GM18520 (cell line): ENCODE data around the gene TRAK2.
"Not testable (repeated sequence)": the region's sequence is repeated elsewhere in the genome, so short reads cannot be mapped to it uniquely, and the experiment has no call there.

ENCODE experiments used
- ATAC-seq: cut with Tn5 transposase; IDR thresholded peaks from one replicate; pipeline ENCODE4 v1.9.1; 2021; ENCODE audit not compliant: unreplicated experiment

TRAK2 gene

DNA sequence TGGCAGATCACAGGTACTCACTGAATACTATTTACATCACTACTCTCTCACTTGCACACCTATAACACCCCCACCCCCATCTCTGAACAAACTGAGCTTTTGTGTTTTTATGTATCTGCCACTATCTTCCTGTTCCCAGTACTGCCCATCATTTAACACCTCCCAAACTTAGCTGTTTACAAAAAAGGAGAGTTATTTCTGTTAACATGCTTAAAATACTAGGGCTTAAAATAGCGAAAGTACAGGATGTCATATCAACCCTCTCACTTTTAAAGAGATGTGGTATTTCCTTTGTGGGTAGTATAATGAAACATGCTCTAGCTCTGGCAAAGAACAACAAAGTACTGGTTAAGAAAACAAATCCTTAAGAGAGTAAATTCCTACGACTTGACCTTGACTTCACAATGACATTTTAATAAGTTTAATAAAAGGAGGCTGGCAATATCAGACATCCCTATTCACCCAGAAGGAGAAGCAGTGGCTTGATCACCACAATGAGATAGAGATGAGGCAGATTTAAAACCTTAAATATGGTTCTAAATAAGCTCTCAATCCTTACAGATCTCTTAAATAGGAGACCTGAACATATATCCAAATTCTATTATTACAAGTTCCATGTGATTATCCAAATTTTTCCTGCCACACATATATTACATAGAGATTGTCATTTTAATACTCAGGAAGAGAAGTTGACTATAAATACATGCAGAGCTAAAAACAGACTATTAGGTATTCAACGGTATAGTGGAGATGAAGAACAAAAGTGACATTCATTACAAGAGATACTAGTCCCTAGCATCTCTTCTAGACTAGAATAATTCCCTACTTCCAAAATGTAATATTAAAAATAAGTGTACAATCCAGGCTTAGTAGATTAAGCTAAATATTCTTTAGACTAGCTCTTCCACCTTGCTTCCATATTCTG is 36.9 kb downstream of the TRAK2 start:
- peak; percentile 56 for ATAC-seq

DNA sequence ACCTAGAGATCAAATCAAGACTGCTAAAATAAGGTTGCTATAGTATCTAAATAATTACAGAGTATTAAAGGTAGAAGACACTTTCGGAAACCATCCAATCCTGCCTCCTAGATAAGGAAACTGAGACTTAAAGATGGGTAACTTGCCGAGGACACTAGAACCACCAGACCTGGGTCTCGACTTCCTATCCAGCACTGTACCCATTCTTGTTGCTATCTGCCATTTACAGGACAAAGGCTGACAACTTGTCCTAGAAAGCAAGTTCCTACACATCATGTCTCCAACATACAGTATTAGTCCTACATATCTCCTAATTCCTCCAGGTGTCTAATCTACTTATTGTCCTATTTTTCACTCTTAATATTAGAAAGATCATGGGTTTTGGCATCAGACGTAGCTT is 37.7 kb downstream of the TRAK2 start:
- ATAC-seq, result no peak

- ATAC-seq, result no peak
Measured at GRCh38 chr2:201413143-201413542, 38.1 kb downstream of the TRAK2 start.

DNA sequence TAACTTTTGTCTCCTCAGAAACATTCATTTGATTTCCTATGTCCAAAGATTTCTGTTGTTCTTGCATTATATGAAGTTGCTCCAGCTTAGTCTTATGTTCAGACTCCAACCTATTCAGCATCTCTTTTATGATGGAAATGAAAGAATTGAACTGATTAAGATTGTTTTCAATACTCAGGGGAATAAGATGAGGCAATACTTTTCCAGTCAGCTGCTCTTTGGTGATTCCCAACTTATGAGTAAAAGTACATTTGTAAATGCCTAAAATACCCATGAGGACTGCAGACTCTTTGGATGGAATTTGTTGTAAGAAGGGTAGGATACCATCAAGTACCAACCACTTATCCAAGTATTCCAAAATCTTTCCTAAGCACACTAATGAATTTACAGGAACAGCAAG is 39.8 kb downstream of the TRAK2 start:
- no peak for ATAC-seq

GRCh38 chr2:201408931-201409330 is 42.3 kb downstream of the TRAK2 start:
- ATAC-seq, result no peak

GRCh38 chr2:201407265-201407664 is 44.0 kb downstream of the TRAK2 start:
- ATAC-seq, result no peak

DNA sequence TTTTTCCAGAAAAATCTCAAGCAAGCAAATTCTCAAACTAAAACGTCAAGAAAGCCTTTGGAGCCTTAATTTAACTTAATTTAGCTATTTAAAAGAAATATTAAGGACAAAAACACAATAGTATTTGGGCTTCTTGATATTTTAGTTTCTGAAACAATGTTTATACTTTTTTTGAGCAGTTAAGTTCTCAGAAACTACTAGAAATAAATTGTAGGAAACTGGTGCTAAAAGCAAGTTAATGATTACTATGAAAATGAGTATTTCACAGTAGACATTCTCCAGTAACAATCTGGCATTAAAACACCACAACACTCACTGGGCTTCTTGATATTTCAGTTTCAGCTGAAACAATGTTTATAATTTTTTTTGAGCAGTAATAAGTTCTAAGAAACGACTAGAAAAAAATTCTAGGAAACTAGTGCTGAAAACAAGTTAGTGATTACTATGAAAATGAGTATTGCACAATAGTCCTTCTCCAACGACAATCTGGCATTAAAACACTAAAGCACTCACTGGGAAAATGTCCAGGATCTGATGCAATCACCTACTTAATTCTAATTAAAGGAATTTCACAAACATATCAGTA is 45.1 kb downstream of the TRAK2 start:
- no peak for ATAC-seq

DNA sequence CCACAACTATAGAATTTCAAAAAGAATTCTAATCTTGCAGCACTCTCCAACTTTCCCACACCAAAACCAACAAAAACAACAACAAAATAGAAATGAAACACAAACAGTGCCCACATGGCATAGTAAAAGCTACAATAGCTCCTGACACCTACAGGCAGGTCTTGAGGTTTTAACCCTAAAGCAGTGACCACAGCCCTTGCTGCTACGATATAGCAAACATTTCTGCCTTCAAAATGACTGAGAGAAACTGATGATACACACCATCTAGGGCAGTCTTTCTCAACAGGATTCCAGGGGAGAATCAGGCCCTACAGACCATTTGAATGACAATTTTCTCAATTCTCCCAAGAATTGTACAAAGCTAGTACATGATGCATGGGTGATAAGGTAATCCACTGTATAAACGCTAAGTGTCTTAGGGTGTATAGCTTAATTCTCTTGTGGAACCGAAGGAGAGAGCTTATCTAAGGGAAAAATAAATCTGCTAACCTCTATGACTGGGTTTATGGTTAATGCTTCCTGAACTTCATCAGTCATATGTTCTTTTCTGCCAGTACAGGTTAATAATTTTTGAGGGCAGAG is 46.5 kb downstream of the TRAK2 start:
- ATAC-seq, result no peak

GRCh38 chr2:201403880-201404279 is 47.4 kb downstream of the TRAK2 start:
- ATAC-seq, result no peak

DNA sequence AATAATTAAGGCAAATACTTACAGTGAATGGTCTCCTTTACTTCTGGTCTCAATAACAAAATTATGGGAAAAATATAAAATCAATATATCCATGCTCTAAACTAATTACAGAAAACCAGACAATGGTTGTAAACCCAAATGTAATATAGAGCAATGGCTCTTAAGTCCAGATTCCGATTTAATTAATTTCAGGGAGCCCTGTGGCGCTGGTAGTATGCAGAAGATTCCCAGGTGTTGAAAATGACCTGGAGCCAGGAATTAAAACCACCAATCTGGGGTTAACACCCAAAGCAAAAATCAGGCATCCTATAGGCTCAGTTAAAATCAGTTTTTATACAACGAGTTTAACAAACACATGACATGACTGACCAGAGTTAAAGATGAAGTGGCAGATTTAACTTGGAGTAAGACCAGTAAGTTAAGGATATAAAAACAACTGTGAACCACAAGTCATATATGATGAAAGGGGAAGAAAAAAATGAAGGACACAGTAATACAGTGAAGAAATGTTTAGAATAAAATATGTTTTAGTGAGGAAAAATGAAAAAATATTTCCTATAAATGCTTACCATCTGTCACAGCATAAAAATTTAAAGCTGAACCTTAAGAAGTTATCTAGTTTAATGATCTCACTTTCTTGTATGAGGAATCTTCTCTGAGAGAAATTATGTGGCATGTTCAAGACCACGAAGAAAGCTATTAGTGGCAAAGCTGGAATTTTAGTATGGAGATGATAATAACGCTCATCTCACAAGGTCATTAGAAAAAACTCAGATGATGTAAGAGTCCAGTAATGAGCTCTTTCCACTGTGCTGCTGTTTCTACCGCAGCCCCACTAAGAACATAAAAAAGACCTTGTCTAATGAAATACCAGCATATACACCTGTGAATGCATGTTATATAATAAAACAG is 48.4 kb downstream of the TRAK2 start:
- ATAC-seq, result no peak

GRCh38 chr2:201401815-201402214 is 49.4 kb downstream of the TRAK2 start:
- ATAC-seq, result no peak

- no peak for ATAC-seq
Measured at GRCh38 chr2:201396595-201396994, 54.7 kb downstream of the TRAK2 start.

GRCh38 chr2:201383136-201383535 is 68.1 kb downstream of the TRAK2 start:
- ATAC-seq, result no peak

DNA sequence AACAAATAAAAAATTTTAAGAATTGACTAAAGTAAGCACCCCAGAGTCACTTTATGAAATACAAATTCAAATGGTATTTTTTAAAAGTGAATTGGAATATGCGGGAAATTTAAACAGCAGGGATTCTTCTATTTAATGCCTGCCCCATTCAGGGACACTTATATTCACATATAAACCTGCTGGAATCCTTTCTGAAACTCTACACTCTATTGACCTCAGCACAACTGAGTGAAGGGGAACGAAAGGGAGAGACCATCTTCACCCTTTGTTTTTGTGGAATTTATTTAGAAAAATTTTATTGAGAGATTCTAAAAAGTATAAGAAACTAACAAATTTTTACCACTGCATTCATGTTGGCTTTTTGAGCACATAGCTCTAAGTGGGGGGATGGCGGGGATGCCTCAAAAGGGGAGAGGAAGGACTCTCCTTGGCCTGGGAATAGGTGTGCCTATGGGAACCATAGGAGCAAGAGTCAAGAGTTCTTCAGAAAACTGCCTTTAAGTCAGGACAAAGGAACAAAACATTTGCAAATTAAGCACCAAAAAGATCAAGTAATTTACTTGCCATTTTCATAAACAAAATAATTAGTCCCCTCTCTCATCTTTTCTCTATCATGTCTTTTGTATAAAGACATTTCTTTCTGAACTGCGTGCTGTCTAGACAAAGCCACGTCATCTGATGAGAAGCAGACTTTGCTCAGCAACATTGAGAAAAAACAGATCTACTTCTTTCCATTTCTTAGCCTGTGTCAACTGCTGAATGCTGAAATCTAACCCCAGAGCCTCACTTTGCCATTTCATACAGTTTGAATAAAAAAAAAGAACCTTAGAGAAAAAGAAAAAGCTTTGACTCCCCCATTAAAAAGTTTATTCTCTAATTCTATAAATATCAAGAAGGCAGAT is 72.5 kb downstream of the TRAK2 start:
- ATAC-seq, result no peak

- ATAC-seq, result no peak
Measured at GRCh38 chr2:201377218-201377617, 74.0 kb downstream of the TRAK2 start.

DNA sequence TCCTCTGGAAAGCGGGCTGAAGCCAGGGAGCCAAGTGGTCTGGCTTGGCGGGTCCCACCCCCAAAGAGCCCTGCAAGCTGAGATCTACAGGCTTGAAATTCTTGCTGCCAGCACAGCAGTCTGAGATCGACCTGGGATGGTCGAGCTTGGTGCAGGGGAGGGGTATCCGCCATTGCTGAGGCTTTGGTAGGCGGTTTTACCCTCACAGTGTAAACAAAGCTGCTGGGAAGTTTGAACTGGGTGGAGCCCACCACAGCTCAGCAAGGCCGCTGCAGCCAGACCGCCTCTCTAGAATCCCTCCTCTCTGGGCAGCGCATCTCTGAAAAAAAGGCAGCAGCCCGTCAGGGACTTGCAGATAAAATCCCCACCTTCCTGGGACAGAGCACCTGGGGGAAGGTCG is 81.5 kb downstream of the TRAK2 start:
- no peak for ATAC-seq

GRCh38 chr2:201369318-201369717 is 81.9 kb downstream of the TRAK2 start:
- ATAC-seq, result not testable (repeated sequence)

- ATAC-seq, result no peak
Measured at GRCh38 chr2:201366146-201366545, 85.1 kb downstream of the TRAK2 start.

- no peak for ATAC-seq
Measured at GRCh38 chr2:201363857-201364560, 87.2 kb downstream of the TRAK2 start.
